Measurements from ENCODE around the gene TMEM151B. TPM values are rescaled to one million over a fixed set of nuclear protein-coding genes. Genes with fewer than 3 reads are reported as not detected.

Gene TMEM151B
- total and polyA plus RNA-seq, 2 of the 13 experiments (the other 11 are each of a cell fraction or from before 2014, with no cell fraction given), result not detected

DNA sequence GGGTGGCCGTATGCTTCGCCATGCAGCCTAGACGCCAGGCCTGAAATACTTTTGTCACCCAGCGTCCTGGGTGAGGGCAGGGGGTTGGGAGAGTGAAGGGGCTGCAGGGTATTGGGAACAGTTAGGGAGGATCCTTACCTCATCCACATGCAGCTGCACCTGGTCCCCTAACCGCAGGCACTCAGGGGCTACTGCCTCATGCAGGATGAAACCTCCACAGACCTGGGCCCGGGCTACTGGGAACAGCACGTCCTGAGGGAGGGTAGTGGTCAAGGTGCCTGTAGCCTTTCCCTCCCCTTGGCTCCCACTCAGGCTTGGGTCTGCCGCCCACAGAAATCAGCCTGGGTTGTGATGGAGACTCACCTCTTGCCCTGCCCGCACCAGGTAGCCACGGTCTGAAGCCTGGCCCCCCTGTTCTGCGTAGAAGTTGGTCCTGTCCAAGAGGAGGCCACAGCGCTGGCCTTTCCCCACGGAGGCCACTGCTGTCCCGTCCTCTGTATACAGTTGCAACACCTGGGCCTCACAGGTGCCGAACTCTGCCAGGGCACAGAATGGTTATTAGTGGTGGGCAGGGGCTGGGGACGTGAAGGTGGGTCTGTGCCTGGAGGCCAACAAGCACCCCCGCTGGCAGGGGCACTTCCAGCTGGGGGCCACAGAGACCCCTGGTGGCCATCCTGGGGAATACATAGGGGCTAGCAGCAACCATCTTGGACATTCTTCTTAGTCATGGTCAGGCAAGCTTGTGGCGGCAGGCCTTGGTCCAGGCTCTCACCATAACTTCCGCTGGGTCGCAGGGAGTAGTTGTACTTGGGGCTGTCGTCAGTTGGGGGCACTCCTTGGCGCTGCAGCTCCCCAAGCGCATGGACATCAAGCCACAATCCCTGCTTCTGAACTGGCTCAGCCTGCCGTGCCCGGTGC is 34.3 kb downstream of the TMEM151B start (continued):
- TF ChIP-seq, protein P1, sequence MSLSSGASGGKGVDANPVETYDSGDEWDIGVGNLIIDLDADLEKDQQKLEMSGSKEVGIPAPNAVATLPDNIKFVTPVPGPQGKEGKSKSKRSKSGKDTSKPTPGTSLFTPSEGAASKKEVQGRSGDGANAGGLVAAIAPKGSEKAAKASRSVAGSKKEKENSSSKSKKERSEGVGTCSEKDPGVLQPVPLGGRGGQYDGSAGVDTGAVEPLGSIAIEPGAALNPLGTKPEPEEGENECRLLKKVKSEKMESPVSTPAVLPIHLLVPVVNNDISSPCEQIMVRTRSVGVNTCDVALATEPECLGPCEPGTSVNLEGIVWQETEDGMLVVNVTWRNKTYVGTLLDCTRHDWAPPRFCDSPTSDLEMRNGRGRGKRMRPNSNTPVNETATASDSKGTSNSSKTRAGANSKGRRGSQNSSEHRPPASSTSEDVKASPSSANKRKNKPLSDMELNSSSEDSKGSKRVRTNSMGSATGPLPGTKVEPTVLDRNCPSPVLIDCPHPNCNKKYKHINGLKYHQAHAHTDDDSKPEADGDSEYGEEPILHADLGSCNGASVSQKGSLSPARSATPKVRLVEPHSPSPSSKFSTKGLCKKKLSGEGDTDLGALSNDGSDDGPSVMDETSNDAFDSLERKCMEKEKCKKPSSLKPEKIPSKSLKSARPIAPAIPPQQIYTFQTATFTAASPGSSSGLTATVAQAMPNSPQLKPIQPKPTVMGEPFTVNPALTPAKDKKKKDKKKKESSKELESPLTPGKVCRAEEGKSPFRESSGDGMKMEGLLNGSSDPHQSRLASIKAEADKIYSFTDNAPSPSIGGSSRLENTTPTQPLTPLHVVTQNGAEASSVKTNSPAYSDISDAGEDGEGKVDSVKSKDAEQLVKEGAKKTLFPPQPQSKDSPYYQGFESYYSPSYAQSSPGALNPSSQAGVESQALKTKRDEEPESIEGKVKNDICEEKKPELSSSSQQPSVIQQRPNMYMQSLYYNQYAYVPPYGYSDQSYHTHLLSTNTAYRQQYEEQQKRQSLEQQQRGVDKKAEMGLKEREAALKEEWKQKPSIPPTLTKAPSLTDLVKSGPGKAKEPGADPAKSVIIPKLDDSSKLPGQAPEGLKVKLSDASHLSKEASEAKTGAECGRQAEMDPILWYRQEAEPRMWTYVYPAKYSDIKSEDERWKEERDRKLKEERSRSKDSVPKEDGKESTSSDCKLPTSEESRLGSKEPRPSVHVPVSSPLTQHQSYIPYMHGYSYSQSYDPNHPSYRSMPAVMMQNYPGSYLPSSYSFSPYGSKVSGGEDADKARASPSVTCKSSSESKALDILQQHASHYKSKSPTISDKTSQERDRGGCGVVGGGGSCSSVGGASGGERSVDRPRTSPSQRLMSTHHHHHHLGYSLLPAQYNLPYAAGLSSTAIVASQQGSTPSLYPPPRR (CRISPR knock-in tag; IDR thresholded peaks at IDR 0.05; ENCODE audit: borderline replicate concordance), result no peak
- TF ChIP-seq ZBTB3 (CRISPR knock-in tag; IDR thresholded peaks at IDR 0.05; ENCODE audit: borderline replicate concordance, low read depth) (no peak), SOX13 (IDR thresholded peaks at IDR 0.05) (no peak), SOX13 (CRISPR knock-in tag; conservative IDR thresholded peaks at IDR 0.05 in 1 of 2, IDR thresholded peaks at IDR 0.05 in 1 of 2) (0 out of 4 replicates have a peak, but pooled peaks of 1 of the 2 experiments have one; percentile 14), MXI1 (IDR thresholded peaks at IDR 0.05; ENCODE audit: borderline replicate concordance, low read depth, low read length) (no peak), RBM22 (optimal IDR thresholded peaks at IDR 0.05; ENCODE audit: low read length) (no peak), ZBTB2 (CRISPR knock-in tag; IDR thresholded peaks at IDR 0.05; ENCODE audit: low read depth) (no peak), ZNF616 (CRISPR knock-in tag; IDR thresholded peaks at IDR 0.05; ENCODE audit: low read depth) (no peak), MYC (CRISPR knock-in tag; IDR thresholded peaks at IDR 0.05; ENCODE audit: borderline replicate concordance) (peak; percentile 29; the same call in 1 of the 2 replicates), TEF (CRISPR knock-in tag; IDR thresholded peaks at IDR 0.05) (no peak), THAP7 (CRISPR knock-in tag; IDR thresholded peaks at IDR 0.05) (no peak), RAD21 (CRISPR knock-in tag; IDR thresholded peaks at IDR 0.05) (peak; percentile 47), ZNF720 (CRISPR knock-in tag; IDR thresholded peaks at IDR 0.05) (no peak)
- TF ChIP-seq, protein P2, sequence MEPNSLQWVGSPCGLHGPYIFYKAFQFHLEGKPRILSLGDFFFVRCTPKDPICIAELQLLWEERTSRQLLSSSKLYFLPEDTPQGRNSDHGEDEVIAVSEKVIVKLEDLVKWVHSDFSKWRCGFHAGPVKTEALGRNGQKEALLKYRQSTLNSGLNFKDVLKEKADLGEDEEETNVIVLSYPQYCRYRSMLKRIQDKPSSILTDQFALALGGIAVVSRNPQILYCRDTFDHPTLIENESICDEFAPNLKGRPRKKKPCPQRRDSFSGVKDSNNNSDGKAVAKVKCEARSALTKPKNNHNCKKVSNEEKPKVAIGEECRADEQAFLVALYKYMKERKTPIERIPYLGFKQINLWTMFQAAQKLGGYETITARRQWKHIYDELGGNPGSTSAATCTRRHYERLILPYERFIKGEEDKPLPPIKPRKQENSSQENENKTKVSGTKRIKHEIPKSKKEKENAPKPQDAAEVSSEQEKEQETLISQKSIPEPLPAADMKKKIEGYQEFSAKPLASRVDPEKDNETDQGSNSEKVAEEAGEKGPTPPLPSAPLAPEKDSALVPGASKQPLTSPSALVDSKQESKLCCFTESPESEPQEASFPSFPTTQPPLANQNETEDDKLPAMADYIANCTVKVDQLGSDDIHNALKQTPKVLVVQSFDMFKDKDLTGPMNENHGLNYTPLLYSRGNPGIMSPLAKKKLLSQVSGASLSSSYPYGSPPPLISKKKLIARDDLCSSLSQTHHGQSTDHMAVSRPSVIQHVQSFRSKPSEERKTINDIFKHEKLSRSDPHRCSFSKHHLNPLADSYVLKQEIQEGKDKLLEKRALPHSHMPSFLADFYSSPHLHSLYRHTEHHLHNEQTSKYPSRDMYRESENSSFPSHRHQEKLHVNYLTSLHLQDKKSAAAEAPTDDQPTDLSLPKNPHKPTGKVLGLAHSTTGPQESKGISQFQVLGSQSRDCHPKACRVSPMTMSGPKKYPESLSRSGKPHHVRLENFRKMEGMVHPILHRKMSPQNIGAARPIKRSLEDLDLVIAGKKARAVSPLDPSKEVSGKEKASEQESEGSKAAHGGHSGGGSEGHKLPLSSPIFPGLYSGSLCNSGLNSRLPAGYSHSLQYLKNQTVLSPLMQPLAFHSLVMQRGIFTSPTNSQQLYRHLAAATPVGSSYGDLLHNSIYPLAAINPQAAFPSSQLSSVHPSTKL (CRISPR knock-in tag; IDR thresholded peaks at IDR 0.05), result no peak

Data from HepG2 (cell line).